GM18519 (cell line): ENCODE results near the gene APBA2.
"Not testable (repeated sequence)": the region's sequence is repeated elsewhere in the genome, so short reads cannot be mapped to it uniquely, and the experiment has no call there.

Experiments used
- ATAC-seq: cut with Tn5 transposase; IDR thresholded peaks from one replicate; pipeline ENCODE4 v1.9.1; 2021; ENCODE audit warnings: mild to moderate bottlenecking, moderate library complexity; ENCODE audit not compliant: unreplicated experiment, low FRiP score

Gene APBA2

DNA sequence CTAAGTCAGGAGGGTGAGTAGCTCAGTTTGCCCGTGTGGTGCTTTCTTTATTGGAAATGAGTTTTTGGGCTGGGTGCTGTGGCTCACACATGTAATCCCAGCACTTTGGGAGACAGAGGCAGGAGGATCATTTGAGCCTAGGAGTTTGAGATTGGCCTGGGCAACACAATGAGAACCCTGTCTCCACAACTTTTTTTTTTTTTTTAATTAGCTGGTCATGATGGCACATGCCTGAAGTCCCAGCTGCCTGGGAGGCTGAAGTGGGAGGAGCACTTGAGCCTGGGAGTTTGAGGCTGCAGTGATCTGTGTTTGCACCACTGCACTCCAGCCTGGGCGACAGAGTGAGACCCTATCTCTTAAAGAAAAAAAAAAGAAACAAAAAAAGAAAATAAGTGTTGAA, 208.9 kb downstream of the APBA2 start:
- no peak for ATAC-seq

DNA sequence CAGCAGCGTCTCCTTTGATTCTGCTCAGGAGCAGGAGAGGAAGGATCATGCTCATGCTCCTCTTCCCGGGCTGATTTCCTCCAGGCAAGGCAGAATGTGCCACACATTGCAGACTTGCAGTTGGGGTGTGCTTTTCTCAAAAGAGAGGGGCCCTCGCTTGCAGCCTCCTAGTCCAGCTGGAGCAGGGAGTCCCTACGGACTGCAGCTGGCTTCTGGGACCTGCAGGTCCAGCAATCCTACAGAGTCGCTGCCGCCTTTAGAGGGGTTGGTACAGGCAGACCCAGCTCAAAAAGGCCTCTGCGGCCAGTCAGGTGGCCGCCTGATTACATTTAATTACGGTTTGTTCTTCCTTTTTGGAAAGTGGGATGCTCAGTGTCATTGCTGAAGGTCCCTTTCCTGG, 210.0 kb downstream of the APBA2 start:
- no peak for ATAC-seq

DNA sequence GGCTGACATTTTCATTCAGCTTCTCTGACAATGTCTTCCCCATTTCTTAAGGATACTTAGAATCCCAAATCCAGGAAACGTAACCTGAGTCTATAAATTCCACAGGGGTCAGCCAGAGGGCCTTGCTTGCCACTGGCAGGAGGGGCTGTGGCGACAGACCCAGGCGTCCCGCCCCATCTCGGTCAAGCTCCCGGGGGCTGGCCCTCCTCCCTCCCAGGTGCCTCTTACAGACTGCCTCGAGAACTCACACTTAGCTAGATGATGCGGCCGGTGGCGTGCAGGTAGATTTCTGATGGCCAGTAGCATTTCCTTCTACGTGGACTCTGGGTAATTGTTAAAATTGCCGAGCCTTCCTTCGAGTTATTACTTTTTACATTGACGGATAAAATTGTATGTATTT, 211.4 kb downstream of the APBA2 start:
- no peak for ATAC-seq

DNA sequence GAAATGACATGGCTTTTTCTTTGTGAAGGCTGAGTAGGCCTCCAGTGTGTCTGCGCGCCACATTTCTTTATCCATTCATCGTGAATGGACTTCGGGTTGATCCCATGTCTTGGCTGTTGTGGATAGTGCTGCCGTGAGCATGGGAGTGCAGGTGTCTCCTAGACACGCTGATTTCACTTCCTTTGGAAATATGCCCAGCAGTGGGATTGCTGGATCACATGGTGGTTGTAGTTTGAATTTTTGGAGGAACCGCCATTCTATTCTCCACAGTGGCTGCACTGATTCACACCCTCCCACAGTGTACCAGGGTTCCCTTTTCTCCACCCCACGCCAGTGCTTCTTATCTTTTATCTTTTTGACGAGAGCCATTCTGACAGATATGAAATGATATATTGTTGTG, 212.2 kb downstream of the APBA2 start:
- ATAC-seq = no peak

DNA sequence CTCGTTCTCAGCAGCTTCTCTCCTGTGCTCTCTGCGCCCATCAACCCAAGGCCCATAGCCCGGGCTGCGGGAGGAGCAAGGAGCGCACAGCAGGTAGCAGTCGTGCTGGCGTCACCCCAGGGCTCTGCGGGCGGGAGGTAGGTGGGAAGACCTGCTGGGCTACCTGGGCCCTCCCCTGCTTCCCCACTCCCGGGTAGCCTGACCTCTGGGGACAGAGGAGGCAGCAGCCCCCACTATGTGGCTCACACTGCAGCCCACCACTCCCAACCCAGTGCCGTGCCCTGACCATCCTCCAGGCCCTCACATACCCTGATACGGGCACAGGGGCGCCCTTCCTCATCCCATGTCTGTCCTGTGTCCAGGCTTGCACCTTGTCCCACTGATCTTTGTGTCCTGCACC, 212.9 kb downstream of the APBA2 start:
- ATAC-seq = no peak

DNA sequence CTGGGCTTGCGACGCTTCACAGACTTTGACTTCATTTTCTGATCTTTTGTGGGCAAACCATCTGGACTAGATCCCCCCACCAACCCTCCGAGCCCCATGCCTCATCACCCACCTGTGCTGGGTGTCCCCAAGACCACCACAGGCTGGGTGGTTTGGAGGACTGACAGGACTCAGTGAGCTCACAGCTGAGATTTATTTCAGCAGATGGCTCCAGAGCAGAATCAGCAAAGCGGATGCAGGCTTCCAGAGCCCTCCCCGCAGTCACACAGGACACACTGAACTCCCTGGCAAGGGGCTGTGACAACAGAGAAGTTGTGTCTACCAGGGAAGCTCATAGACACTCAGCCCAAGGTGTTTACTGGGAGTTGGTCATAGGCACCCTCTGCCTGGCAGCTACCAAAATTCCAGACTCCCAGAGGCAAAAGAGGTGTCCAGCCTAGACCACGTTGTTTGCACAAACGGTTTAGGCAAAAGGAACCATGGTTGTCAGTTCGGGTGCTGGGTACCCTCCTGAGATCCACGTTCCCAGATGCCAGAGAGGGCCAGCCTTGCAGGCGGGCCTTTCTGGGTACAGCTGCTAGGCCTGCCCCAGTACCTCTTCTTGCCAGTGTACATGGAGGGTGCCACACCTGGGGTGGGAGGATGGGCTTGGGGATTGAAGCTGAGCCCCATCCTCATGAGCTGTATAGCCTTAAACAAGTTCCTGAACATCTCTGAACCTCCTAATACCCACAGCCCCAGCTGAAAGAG, 213.5 kb downstream of the APBA2 start:
- ATAC-seq = no peak

DNA sequence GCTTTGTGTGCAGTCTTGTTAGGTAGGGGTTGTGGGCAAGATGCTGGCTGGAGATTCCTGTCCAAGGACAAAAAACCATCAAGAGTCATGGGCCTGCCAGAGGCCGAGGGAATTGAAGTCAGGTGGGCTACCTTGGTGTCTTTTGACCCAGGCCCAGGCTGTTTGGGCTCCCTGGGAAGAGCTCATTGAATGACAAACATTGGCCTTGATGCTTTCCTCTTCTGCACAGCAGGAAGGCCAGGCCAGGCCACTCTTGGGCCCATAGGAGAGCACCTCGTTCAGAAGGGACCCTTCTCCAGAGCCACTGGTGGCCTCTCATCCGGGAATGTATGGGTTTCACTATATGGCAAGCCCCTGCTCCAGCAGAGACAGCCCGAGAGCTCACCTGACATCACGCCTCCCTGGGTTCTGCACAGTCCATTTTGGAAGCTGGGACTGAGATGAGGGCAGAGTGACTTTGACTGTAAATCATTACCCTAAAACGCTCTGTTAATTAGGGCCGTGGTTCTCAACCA, 214.8 kb downstream of the APBA2 start:
- no peak for ATAC-seq

DNA sequence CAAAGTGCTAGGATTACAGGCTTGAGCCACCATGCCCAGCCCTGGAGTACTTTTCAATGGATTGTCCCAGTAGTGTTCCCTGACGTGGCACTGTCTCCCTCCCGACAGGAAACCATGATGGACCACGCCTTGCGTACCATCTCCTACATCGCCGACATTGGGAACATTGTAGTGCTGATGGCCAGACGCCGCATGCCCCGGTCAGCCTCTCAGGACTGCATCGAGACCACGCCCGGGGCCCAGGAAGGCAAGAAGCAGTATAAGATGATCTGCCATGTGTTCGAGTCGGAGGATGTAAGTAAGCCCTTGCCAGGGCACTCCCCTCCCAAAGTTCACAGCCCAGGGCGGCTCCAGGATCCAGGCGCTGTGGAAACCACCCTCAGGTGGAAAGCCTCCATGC, 215.7 kb downstream of the APBA2 start:
- no peak for ATAC-seq

DNA sequence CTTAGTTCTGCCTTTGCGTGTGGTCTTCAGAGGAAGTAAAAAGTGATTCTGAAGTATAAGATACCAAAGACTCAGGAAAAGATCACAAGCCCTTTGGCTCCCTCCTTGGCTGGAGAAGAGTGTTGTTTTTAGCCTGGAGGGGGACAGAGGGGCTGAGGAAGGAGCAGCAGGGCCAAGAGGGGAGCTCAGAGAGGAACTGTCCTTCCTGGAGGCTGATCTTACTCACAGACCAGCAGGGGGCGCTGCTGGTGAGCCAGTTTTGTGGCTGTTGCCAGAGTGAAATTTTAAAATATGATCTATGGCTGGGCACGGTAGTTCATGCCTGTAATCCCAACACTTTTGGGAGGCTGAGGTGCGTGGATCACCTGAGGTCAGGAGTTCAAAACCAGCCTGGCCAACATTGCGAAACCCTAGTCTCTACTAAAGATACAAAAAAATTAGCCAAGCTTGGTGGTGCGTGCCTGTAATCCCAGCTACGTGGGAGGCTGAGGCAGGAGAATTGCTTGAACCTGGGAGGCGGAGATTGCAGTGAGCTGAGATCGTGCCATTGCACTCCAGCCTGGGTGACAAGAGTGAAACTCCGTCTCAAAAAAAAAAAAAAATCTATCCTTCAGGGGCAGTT, 216.5 kb downstream of the APBA2 start:
- not testable (repeated sequence) for ATAC-seq

DNA sequence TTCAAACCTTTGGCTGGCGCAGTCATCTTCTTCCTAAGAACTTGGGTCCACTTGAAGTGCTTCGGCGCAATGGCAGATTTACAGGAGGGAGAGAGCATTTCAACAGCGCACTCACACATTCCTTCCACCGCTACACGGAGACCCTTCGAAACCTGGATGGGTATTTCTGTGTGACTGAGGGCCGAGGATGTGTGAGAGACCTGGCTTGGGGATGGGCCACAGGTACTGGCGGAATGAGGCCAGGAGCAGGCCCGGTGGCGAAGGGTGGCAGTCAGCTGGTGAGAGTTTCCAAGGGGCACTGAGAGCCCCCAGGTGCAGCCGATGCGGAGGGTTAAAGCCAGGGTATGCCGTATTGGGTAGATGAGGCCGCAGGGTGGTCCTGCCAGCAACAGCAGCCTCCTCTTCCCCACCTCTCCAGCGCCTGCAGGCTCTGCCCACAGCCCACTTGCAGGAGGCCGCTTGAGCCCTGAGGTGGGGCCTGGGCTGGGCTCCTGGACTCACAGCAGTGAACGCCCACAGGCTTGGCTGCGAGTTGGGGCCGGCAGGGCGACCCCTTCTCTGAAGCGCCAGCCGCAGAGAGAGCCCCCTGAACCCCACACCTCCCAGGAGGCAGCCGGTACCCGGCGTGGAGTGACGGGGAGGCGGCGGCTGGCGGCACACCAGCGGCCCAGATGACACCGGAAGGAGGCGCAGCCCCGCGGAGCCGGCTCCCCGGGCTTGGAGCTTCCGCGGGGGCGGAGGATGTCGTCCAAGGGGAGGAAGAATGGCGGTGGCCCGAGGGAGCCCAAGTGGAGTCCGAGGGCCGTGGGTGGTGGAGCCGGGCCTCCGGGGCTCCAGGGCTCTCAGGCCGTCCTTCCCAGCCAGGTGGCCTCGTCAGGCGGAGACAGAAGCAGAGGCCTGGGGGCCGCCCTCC, 217.4 kb downstream of the APBA2 start:
- ATAC-seq = no peak

DNA sequence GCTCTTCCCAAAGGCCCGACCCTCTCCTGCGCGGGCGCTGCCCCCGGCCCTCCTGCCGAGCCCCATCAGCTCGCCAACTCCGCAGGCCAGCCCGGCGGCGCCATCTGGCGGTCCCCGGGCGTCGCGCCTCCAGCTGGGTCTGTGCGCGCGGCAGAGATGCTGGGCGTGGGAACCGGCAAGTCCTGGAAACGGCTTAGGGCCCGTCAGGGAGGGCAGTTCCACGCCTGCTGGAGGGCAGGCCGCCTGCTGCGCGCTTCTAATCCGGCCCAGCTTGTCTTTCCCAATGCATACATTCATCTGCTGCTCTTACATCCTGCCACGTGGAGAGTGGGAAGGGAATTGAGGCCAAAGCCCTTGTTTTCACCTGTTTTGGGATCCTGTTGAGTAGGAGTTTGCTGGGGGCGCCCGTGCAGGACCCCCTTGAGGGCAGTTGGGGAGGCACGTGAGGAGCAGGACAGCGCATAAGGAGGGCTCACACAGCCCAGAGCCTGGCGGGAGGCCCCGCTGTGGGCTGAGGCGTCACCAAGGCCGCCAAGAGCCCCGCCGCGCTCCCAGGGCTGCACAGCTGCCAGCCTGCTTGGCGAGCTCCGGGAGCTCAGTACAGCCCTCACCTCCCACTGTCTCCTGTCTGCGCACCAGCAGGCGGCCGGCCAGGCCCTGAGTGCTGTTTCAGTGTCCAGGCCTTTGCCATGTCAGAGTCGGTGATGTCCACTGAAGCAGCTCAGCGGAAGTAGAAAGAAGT, 218.2 kb downstream of the APBA2 start:
- ATAC-seq = no peak

DNA sequence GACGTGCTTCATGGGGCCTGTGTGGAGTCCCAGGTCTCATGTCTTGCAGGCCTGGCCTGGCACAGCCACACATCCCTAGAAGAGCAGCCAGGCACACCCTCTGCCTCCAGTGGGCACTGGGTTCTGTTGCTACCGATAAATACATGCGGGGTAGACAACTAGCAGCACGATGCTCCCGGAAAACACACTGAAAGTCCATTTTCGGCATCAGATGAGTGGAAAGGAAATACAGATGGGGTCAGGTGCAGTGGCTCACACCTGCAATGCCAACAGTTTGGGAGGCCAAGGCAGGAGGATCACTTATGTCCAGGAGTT, 218.7 kb downstream of the APBA2 start:
- no peak for ATAC-seq

DNA sequence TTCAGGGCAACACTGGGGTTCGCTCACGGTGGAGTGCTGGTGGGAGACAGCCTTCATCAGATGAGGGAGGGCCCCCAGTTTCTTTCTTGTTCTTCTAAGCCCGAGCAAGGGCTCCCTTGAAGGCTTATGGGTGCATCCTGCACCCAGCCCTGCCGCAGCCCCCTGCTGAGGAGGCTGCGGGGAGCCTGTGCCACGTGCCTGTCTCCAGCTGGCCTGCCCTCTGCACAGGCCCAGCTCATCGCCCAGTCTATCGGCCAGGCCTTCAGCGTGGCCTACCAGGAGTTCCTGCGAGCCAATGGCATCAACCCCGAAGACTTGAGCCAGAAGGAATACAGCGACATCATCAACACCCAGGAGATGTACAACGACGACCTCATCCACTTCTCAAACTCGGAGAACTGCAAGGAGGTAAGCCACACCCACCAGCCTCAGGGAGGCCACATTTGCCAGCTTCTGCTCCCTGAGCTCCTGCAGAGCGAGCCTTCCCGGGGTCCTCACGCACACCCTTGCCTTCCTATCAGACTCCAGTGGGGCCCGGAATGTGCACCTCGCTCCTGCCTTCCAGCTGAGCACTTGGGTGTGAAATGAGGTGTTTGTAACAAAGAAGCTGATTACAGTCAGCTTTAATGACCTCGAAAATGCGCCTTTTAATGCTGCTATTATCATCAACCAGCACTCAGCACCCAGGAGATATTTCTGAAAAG, 219.5 kb downstream of the APBA2 start:
- no peak for ATAC-seq

DNA sequence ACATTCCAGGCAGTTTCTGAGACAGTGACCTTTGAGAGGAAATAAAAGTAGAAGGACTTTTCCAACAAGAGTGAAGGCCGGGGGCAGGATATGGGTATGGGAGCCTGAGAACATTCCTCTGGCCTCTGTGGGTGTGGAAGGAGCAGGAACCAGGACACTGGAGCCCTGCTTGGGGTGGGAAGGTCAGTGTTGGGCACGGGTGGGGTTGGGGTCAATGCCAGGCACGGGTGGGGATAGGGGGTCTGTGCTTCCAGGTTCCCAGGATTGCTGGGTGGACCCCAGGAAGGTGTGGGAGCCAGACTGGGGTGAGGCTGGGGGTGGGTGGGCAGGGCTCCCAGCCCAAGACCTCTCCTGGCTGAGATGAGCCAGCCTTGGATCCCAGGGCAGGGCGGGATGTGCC, 220.3 kb downstream of the APBA2 start:
- ATAC-seq = no peak

DNA sequence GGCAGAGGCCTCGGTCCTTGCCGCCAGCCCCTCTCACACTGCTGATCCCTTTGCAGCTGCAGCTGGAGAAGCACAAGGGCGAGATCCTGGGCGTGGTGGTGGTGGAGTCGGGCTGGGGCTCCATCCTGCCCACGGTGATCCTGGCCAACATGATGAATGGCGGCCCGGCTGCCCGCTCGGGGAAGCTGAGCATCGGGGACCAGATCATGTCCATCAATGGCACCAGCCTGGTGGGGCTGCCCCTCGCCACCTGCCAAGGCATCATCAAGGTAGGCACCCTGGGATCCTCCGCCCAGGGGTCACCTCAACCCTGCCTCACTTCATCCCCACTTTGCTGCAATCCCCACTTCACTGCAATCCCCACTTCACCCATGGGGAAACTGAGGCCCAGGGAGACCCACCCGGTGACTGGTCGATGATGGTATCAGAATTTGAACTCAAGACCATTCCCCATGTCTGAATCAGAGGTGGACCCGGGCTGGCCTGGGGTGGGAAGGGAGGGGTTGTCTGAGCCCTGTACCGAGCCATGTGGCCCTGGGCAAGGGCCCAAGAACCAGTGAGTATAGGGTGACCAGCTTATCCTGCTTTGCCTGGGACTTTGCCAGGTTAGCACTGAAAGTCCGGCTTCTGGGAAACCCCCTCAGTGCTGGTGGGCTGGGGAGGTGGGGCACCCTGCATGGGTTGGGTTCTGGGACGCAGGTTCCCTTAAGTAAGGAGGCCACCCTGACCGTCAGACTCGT, 220.9 kb downstream of the APBA2 start:
- no peak for ATAC-seq

DNA sequence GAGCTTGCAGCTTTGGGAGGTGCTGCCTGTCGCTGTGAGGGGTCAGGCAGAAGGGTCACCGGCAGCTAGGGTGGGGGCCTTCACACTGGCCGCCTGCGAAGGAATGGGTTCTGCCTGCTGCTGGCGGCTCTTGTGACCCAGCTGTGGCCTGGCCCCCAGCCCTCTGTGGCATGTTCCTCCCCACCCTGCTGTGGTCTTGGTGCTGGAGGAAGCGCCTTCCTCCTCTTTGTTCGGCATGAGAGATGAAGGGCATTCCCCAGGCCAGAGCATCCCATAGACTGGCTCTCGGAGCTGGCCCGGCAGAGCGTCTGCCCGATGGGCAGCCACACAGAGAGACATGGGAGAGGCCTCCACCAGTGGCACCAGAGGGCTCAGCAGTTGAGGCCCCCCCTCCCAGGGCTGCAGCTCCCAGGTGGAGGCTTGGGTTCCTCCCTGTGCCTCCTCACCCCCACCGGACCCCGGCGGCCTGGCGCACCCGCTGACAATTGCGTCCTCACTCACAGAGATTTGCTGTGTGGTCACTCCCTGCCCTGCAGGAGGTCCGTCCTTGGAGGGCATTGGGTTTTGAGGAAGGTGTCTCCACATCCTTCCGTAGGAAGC, 221.6 kb downstream of the APBA2 start:
- ATAC-seq = no peak

DNA sequence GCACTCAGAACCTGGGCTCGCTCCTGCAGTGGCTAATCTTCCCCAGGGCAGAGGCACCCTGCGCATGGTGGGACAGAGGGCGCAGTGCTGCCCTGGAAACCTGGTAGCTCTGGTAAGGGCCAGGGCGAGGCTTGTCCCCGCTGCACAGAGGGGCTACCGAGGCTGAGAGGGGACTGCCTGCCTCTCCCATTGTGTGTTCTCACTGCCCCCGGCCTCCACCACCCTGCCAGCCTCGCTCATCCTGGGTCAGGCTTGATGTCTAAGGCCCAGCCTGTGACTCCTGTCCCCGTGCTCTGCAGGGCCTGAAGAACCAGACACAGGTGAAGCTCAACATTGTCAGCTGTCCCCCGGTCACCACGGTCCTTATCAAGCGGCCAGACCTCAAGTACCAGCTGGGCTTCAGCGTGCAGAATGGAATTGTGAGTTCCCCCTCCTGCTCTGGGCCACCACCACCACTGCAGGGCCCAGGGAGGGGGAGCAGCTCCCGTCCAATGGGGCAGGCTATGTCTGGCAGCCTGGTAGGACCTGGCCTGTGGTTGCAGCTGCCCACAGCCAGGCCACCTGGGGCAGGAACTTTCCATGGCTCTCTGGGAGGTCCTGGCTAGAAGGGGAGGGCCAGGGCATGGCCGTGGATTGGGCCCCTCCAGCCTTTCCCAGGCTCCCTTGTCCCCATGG, 222.3 kb downstream of the APBA2 start:
- ATAC-seq = no peak

DNA sequence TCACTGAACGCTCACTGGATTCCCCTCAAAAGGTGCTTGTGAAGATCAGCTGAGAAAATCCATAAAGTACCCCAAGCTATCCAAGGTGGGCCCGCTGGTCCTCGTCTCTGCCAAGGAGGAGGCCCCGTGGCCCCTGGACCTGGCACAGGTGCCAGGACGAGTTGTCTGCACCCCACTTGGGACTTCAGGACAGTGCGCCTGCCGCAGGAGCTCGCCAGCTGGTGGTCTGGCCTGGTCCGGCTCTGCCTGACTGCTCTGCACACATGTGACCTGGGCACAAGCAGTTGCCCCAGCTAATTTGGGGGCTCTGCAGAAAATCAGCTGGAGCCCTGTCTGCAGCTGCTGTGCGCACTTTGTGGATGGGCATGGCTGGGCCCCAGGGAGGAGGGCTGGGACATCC, 224.0 kb downstream of the APBA2 start:
- no peak for ATAC-seq
